GM12873 (cell line): ENCODE data around the gene CLP1.

ENCODE experiments used
- TF ChIP-seq, protein P1 (sequence below): IDR thresholded peaks from 2 replicates; pipeline ENCODE4 v1.5.1; 2012; ENCODE audit warnings: low read depth, mild to moderate bottlenecking, moderate library complexity, low read length, control low read depth; ENCODE audit not compliant: insufficient read depth; ENCODE audit errors: missing control alignments

Gene CLP1

DNA sequence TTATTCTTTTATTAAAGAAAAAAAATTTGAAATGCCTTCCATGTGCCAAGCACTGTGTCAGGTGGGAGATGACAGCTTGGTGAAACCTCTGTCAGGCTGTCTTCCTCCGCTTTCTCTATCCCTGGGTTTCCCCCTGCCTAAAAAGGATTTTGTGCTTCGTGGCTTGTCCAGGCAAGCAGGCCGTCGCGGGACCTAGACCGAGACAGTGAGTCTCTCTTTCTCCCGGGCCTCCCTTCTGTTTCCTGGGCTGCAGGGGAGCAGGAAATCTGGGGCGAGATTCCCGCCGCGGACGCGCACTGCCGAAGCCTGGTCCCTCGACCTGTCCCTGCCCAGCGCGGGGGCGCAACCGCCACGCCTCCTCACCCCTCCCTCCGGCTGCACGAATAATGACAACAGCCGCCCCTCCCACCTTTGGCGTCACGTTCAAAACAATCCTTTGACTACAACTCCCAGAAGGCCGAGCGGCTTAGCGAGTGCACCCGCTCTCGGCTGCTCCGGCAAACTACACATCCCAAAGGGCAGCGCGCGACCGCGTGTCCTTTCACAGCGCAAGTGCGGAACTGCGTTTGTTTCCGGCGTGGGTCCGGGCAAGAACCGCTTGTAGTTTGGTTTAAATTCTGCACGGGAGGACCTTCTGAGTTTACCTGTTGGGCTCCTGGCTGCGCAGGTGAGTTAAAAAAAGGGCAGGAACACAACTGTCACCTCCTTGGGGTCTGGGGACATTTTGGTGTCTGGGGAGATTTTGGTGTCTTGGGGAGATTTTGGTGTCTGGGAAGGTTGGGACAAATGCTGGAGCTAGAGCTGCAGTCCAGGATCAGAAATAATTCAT lies at the start of gene CLP1:
Gene CLP1 (plus strand): TSS at position 569 of the 829 bp plus-strand sequence. CDS start 1,715 bp downstream, outside the sequence.
- TF ChIP-seq, protein P1, sequence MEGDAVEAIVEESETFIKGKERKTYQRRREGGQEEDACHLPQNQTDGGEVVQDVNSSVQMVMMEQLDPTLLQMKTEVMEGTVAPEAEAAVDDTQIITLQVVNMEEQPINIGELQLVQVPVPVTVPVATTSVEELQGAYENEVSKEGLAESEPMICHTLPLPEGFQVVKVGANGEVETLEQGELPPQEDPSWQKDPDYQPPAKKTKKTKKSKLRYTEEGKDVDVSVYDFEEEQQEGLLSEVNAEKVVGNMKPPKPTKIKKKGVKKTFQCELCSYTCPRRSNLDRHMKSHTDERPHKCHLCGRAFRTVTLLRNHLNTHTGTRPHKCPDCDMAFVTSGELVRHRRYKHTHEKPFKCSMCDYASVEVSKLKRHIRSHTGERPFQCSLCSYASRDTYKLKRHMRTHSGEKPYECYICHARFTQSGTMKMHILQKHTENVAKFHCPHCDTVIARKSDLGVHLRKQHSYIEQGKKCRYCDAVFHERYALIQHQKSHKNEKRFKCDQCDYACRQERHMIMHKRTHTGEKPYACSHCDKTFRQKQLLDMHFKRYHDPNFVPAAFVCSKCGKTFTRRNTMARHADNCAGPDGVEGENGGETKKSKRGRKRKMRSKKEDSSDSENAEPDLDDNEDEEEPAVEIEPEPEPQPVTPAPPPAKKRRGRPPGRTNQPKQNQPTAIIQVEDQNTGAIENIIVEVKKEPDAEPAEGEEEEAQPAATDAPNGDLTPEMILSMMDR = no peak

DNA sequence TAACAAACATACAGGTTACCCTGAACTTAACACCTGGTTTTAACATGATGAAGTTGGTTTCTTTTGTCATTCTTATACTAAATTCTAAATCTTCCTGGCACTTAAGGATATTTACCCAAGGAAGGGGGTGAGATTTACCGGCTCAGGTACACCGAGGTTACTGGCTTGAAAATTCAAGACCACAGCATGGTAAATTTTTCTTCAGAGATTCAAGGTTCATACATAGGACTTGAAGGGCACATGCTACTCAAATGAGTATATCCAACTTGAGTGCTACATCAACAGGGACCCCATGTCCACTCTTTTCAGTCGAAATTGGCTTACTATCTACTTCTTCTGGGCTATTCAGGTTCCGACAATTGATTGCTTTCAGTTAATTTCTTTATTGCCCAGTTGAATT lies 47.4 kb upstream of the CLP1 start:
- TF ChIP-seq, protein P1 = no peak

DNA sequence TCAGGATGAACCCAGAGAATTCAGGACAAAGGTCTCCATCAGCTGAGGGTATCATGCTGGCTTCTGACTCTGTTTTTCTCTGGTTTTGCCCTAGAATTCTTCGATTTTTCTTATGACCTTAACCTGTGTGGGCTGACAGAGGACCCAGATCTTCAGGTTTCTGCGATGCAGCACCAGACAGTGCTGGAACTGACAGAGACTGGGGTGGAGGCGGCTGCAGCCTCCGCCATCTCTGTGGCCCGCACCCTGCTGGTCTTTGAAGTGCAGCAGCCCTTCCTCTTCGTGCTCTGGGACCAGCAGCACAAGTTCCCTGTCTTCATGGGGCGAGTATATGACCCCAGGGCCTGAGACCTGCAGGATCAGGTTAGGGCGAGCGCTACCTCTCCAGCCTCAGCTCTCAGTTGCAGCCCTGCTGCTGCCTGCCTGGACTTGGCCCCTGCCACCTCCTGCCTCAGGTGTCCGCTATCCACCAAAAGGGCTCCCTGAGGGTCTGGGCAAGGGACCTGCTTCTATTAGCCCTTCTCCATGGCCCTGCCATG lies 43.3 kb upstream of the CLP1 start:
- TF ChIP-seq, protein P1 = no peak

DNA sequence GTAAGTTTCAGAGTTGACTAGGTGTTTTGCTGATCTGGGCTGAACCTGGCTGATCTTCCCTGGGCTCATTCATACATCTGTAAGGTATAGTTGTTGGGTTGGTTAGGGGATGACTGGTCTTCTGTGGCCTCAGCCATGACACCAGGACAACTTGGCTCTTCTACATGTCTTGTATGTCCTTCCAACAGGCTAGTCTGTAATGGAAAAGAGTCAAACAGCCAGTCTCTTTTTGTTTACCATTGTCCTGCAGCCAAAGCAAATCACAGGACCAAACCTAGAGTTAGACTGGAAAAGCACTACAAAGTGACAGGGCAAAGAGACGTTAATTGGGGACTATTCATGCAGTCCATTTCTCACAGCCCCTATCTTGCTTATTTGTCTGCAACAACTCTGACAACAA lies 42.3 kb upstream of the CLP1 start:
- TF ChIP-seq, protein P1 = no peak

DNA sequence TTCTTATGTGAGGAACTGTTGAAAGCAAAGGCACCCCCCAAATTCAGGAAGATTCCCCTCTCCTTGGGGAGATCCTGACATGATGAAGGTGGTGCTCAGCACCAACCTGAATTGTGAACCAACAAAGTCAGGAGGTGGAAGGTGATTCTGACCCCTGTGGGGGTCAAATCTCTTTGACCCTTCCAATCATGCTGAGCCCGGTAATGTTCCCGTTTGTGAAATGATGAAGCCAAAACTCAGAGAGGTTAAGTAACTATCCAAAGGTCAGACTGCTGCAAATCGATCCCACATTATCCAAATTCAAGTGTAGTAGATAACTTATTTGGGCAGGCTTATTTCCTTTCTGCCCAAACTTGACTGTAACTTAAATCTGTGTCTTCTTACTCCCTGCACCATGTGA lies 41.0 kb upstream of the CLP1 start:
- TF ChIP-seq, protein P1 = no peak

DNA sequence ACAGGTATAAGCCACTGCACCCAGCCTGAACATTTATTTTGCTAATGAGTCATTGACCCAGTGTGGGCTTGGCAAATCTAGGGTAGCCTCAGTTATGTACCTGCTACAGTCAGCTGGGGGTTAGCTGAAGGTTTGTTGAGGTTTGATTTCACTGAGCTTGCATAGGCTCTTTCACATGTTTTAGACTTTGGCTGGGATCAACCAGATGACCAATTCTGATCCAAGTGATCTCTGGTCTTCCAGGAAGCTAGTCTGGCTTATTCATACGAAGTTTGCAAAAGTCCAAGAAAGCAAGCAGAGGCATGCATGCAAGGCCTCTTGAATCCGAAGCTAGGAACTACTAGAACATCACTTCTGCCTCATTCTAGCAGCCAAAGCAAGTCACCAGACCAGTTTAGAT lies 39.1 kb upstream of the CLP1 start:
- TF ChIP-seq, protein P1 = no peak

DNA sequence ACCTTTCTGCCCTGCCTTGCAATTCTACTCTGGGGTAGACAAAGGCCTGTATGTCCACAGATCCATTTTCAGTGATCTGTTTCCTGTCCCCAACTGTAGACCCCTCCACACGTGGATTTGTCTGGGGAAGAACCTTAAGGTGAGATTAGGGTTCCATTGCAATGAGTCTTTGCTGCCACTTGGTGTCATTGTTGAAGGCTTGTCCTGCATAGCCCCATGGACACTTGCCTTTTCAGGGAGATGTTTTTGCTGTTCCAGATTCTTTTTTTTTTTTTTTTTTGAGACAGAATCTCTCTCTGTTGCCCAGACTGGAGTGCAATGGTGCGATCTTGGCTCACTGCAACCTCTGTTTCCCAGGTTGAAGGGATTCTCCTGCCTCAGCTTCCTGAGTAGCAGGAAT lies 38.2 kb upstream of the CLP1 start:
- TF ChIP-seq, protein P1 = peak; percentile 49
